HepG2 (cell line): Measurements from ENCODE around the gene RNASE11. TPM values are rescaled to one million over a fixed set of nuclear protein-coding genes. Genes with fewer than 3 reads are reported as not detected.

Experiments used
- ATAC-seq: fragments of 200-7000 bp; cut with Tn5 transposase; 3 replicates; pipeline ENCODE4 v1.9.1; 2020; ENCODE audit warnings: mild to moderate bottlenecking, moderate library complexity
- BruUV-seq: library from RNA; stranded (reverse); fragments of 400-500 nt; replicated peaks from 2 replicates; lab custom pipeline; 2021; lab: Mats Ljungman, UMichigan
- CTCF ChIA-PET: fragments of 300-600 bp; formaldehyde crosslinking; extraction: SDS; loops from one replicate; lab custom pipeline; 2021; ENCODE audit warnings: low total read pairs, inconsistent platforms, low intra/inter-chr PET ratio; lab: Yijun Ruan, JAX
- POLR2A ChIA-PET: fragments of 350-600 bp; sonication (Branson Sonifier 250); formaldehyde crosslinking; loops from one replicate; lab custom pipeline; 2020; ENCODE audit warnings: antibody characterized with exemption, inconsistent platforms; lab: Yijun Ruan, JAX
- DNase-seq: peaks from one replicate; pipeline ENCODE4 v3.0.0-alpha.2; 2015; ENCODE audit warnings: low spot score
- FAIRE-seq: peaks from 3 replicates; lab custom pipeline; 2011; peaks lifted over from hg19 to GRCh38; lab: Jason Lieb, UNC
- H2AFZ ChIP-seq: one replicate; pipeline ENCODE4 v1.6.1; 2011; ENCODE audit warnings: low read length, inconsistent platforms
- H3K27ac ChIP-seq: fragments of 300-600 bp; 3 replicates; pipeline ENCODE4 v1.8.0; 2011; ENCODE audit warnings: mixed run types, mild to moderate bottlenecking, mixed read lengths, low read length, inconsistent platforms; ENCODE audit not compliant: insufficient read depth; ENCODE audit errors: extremely low read length
- H3K27me3 ChIP-seq, 2 experiments: fragments of 200-600 bp in 1 of 2; 2 replicates in 1 of 2; 3 replicates in 1 of 2; pipeline versions ENCODE4 v1.6.0 to v1.8.0; 2011; ENCODE audit warnings: low read length in 2 of 2, mild to moderate bottlenecking in 2 of 2, moderate library complexity in 2 of 2, inconsistent platforms in 1 of 2; ENCODE audit not compliant: insufficient read depth in 2 of 2, control insufficient read depth in 1 of 2
- H3K36me3 ChIP-seq, 2 experiments: fragments of 200-600 bp in 1 of 2; replicated peaks in 1 of 2; 2 replicates in 1 of 2; 3 replicates in 1 of 2; pipeline versions ENCODE4 v1.5.1 to v1.8.0; 2011; ENCODE audit warnings: low read length in 2 of 2, inconsistent platforms in 1 of 2; ENCODE audit not compliant: insufficient read depth in 2 of 2, control insufficient read depth in 1 of 2
- H3K4me1 ChIP-seq: 2 replicates; pipeline ENCODE4 v1.5.1; 2012; ENCODE audit warnings: low read length, inconsistent platforms; ENCODE audit not compliant: insufficient read depth
- H3K4me2 ChIP-seq: 2 replicates; pipeline ENCODE4 v1.6.0; 2011; ENCODE audit warnings: low read depth, low read length, inconsistent platforms
- H3K4me3 ChIP-seq, 3 experiments: fragments of 200-600 bp in 1 of 3; sonication (generic), shearing (Covaris generic) in 1 of 3; replicated peaks in 1 of 3; 2 replicates each; pipeline ENCODE4 v1.5.1; 2011 to 2016; ENCODE audit warnings: low read length in 3 of 3, inconsistent platforms in 2 of 3, low read depth in 2 of 3, mild to moderate bottlenecking in 2 of 3, control low read depth in 1 of 3, mixed read lengths in 1 of 3; ENCODE audit not compliant: insufficient read depth in 1 of 3
- H3K79me2 ChIP-seq: one replicate; pipeline ENCODE4 v1.6.1; 2011; ENCODE audit warnings: low read length, inconsistent platforms; ENCODE audit not compliant: insufficient read depth
- H3K9ac ChIP-seq: 2 replicates; pipeline ENCODE4 v1.6.0; 2011; ENCODE audit warnings: mild to moderate bottlenecking, low read depth, low read length, inconsistent platforms; ENCODE audit not compliant: insufficient read depth
- H3K9me3 ChIP-seq: 2 replicates; pipeline ENCODE4 v1.5.1; 2012; ENCODE audit warnings: mild to moderate bottlenecking, low read length
- H4K20me1 ChIP-seq: 2 replicates; pipeline ENCODE4 v1.6.0; 2011; ENCODE audit warnings: inconsistent platforms, mild to moderate bottlenecking, low read length, moderate library complexity; ENCODE audit not compliant: insufficient read depth
- BCL6 ChIP-seq: IDR thresholded peaks from 2 replicates; pipeline ENCODE4 v1.6.1; 2016; ENCODE audit warnings: missing genetic modification reagents, missing compliant biosample characterization
- CAMTA2 ChIP-seq: sonication (generic); formaldehyde crosslinking; IDR thresholded peaks from 2 replicates; pipeline ENCODE4 v1.4.0; 2020; ENCODE audit warnings: mild to moderate bottlenecking, missing genetic modification reagents, borderline replicate concordance
- CHD4 ChIP-seq: fragments of 200-600 bp; sonication (generic); IDR thresholded peaks from 2 replicates; pipeline ENCODE4 v1.7.0; 2017; ENCODE audit warnings: mild to moderate bottlenecking, low read length, borderline replicate concordance
- CREB3 ChIP-seq: sonication (generic); formaldehyde crosslinking; IDR thresholded peaks from 2 replicates; pipeline ENCODE4 v1.5.0; 2020; ENCODE audit warnings: missing genetic modification reagents
- FOXA3 ChIP-seq: IDR thresholded peaks from 2 replicates; pipeline ENCODE4 v1.6.1; 2016; ENCODE audit warnings: missing genetic modification reagents, missing compliant biosample characterization
- KLF16 ChIP-seq, 2 experiments: sonication (generic) in 1 of 2; formaldehyde crosslinking in 1 of 2; IDR thresholded peaks; 2 replicates each; pipeline versions ENCODE4 v1.6.1 to v1.8.0; 2016 to 2023; ENCODE audit warnings: missing genetic modification reagents in 2 of 2, missing compliant biosample characterization in 1 of 2
- MAF1 ChIP-seq: sonication (generic); formaldehyde crosslinking; IDR thresholded peaks from 2 replicates; pipeline ENCODE4 v1.5.0; 2020; ENCODE audit warnings: missing genetic modification reagents, borderline replicate concordance
- MTF1 ChIP-seq: sonication (generic); formaldehyde crosslinking; IDR thresholded peaks from 2 replicates; pipeline ENCODE4 v1.5.0; 2020; ENCODE audit warnings: missing genetic modification reagents
- MXD4 ChIP-seq: IDR thresholded peaks from 2 replicates; pipeline ENCODE4 v1.6.1; 2016; ENCODE audit warnings: mild to moderate bottlenecking, missing biosample characterization, missing genetic modification reagents
- MXI1 ChIP-seq: IDR thresholded peaks from 3 replicates; pipeline ENCODE4 v1.6.1; 2012; ENCODE audit warnings: low read depth, low read length, inconsistent platforms, borderline replicate concordance
- PRPF4 ChIP-seq: fragments of 200-400 bp; formaldehyde crosslinking; IDR thresholded peaks from 2 replicates; pipeline ENCODE4 v1.6.1; 2016; ENCODE audit warnings: low read length, low read depth; ENCODE audit not compliant: poor library complexity, severe bottlenecking
- THAP11 ChIP-seq: IDR thresholded peaks from 2 replicates; pipeline ENCODE4 v1.6.1; 2016; ENCODE audit warnings: missing biosample characterization, missing genetic modification reagents
- ZBTB21 ChIP-seq: sonication (generic); formaldehyde crosslinking; IDR thresholded peaks from 2 replicates; pipeline ENCODE4 v1.4.0; 2020; ENCODE audit warnings: missing genetic modification reagents
- ZGPAT ChIP-seq: IDR thresholded peaks from 2 replicates; pipeline ENCODE4 v1.6.1; 2016; ENCODE audit warnings: mild to moderate bottlenecking
- ZNF234 ChIP-seq: sonication (generic); formaldehyde crosslinking; conservative IDR thresholded peaks from 2 replicates; pipeline ENCODE4 v1.5.1; 2020; ENCODE audit warnings: mild to moderate bottlenecking, missing genetic modification reagents
- ZNF430 ChIP-seq: sonication (generic); formaldehyde crosslinking; IDR thresholded peaks from 2 replicates; pipeline ENCODE4 v1.9.0; 2021; ENCODE audit warnings: mild to moderate bottlenecking, missing genetic modification reagents
- ZNF607 ChIP-seq: sonication (generic); formaldehyde crosslinking; IDR thresholded peaks from 2 replicates; pipeline ENCODE4 v1.5.1; 2020; ENCODE audit warnings: missing genetic modification reagents, mild to moderate bottlenecking, borderline replicate concordance
- ZNF652 ChIP-seq: IDR thresholded peaks from 2 replicates; pipeline ENCODE4 v1.6.1; 2016; ENCODE audit warnings: low read depth, borderline replicate concordance
- ZNF891 ChIP-seq: sonication (generic); formaldehyde crosslinking; IDR thresholded peaks from 2 replicates; pipeline ENCODE4 v1.5.0; 2020; ENCODE audit warnings: mild to moderate bottlenecking, missing genetic modification reagents
- WGBS: methylation state at CpG from one replicate; pipeline ENCODE4 v1.1.6; 2017; ENCODE audit warnings: low lambda C conversion rate; 5-methylcytosine and 5-hydroxymethylcytosine counted together
- in situ Hi-C: cut with HindIII; loops from 2 replicates; pipeline ENCODE4 v1.10.0; 2017; ENCODE audit warnings: low pct_unique_long_range_greater_than_20kb; ENCODE audit not compliant: extremely low pct_ligation_motif_present
- intact Hi-C: fragments of 100-400 bp; cut with micrococcal nuclease; formaldehyde crosslinking; loops from one replicate; pipeline ENCODE4 v1.10.0; 2022; ENCODE audit not compliant: unreplicated experiment
- polyA plus RNA-seq, 8 experiments: library from polyadenylated mRNA; depleted of rRNA in 3 of 8; stranded (reverse) in 7 of 8; unstranded in 1 of 8; fragments of >200 nt; fragmentation: Illumina TruSeq in 4 of 8; extraction: Trizol in 4 of 8; gene quantifications; 2 replicates each; pipeline versions ENCODE4 v1.2.1 to v1.2.3, GENCODE V29; 2011 to 2016; ENCODE audit warnings: low read depth in 4 of 8, missing spikeins in 1 of 8, mixed read lengths in 1 of 8; ENCODE audit not compliant: insufficient read depth in 1 of 8
- total RNA-seq, 5 experiments: library from RNA; depleted of rRNA; stranded (reverse); fragments of >200 nt; fragmentation: Illumina TruSeq; extraction: Trizol; gene quantifications; 2 replicates each; pipeline ENCODE4 v1.2.3, GENCODE V29; 2016; ENCODE audit warnings: low read depth in 1 of 5

Gene RNASE11
- total and polyA plus RNA-seq, 2 of the 13 experiments (the other 11 are each of a cell fraction or from before 2014, with no cell fraction given): not detected

- TF ChIP-seq ZNF430 (CRISPR knock-in tag) (0 out of 2 replicates have a peak, but pooled peaks have one; percentile 40), ZGPAT (CRISPR knock-in tag) (peak; percentile 43; the same call in 1 of the 2 replicates), ZBTB21 (CRISPR knock-in tag) (no peak), CHD4 (peak; percentile 60; the same call in 1 of the 2 replicates), CREB3 (CRISPR knock-in tag) (no peak)
These were observed 43.5 kb upstream of the RNASE11 start (continued) for GRCh38 chr14:20631023-20631879.

DNA sequence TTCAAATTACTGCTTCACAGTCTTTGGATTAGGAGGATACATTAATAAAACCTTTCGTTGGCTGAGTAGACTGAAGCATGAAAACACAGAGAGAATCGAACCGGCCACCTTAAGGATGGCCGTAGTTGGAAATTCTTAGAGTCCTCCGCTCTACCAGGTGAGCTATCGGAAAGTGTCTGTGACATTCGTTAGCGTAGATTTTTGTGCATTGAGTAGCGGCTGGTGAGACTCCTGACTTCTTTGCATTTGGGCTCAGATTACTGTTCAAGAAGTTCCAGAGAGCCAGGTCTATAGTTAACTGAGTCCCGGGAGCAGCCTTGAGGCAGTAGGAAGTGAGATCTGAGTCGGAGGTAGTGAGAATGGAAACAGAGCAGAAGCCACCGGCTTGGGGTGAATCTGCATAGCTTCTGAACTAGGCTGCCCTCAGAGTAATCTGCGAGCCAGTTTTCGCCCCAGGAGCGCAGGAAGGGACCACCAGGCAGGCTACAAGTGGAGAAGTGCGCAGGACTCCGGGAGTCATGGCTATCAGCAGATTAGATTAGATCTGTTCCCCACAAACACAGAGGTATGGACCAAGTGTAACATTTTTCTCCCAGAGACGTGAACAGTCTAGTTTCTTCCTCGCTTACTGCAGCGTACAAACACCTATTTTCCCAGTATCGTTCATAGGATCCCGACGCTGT lies 42.7 kb upstream of the RNASE11 start:
- DNase-seq (peak; percentile 81), FAIRE-seq (peak; percentile 77), ATAC-seq (peak; percentile 42)
- Histone ChIP-seq H3K9ac (peak overlapping the region; percentile 74), H3K79me2 (no peaks in the 10 kb centered on the region), H3K27me3 (no peaks in the 10 kb centered on the region; a peak in 1 of 5 replicates), H2AFZ (peak overlapping the region; percentile 81), H3K36me3 (no peaks in the 10 kb centered on the region), H3K4me3 (peak overlapping the region; percentile 69 to 78 (median 77)), H4K20me1 (no peaks in the 10 kb centered on the region), H3K4me2 (peak overlapping the region; percentile 78), H3K4me1 (peaks cover 56% of the 10 kb centered on the region), H3K27ac (peak overlapping the region; percentile 45), H3K9me3 (no peaks in the 10 kb centered on the region)
- intact Hi-C loops: loop anchor here (1.0 to 2.0 kb wide), 2 partner anchors 34 to 61 kb away; no protein-coding TSS in a partner anchor
- ChIA-PET CTCF (interaction anchor here (2.0 kb wide), 1 partner anchor 21 kb away, joined by 7 read pairs; no protein-coding TSS in a partner anchor), POLR2A (interaction anchor here (0.7 to 3.3 kb wide), 12 partner anchors 14 to 287 kb away, joined by 3 to 99 read pairs (median 6); partner anchors contain the start of genes ANG, PARP2 and RNASE4)
- no TSS peak for BruUV-seq
- WGBS: 1% methylated on average over 23 of the region's 23 CpGs
- in situ Hi-C loops: loop anchor here (5.0 kb wide), 1 partner anchor 52 kb away; the partner anchor contains the start of gene RNASE4
- TF ChIP-seq ZNF607 (CRISPR knock-in tag) (0 out of 2 replicates have a peak, but pooled peaks have one; percentile 52), MAF1 (CRISPR knock-in tag) (peak; percentile 95), FOXA3 (CRISPR knock-in tag) (peak; percentile 36; the same call in 1 of the 2 replicates), KLF16 (CRISPR knock-in tag; IDR thresholded peaks at IDR 0.05) (peak in 1 of 2 experiments; percentile 38; a peak in 1 of 4 replicates), MTF1 (no peak), MXI1 (no peak), ZNF891 (CRISPR knock-in tag) (0 out of 2 replicates have a peak, but pooled peaks have one; percentile 35), ZNF234 (CRISPR knock-in tag) (no peak), CAMTA2 (no peak), PRPF4 (peak; percentile 85), MXD4 (CRISPR knock-in tag) (no peak), THAP11 (CRISPR knock-in tag) (0 out of 2 replicates have a peak, but pooled peaks have one; percentile 24), BCL6 (CRISPR knock-in tag) (peak; percentile 50; the same call in 1 of the 2 replicates), ZNF652 (CRISPR knock-in tag) (peak; percentile 51; the same call in 1 of the 2 replicates)
